ENCODE measurements around the gene CDH16. TPM values are rescaled to one million over a fixed set of nuclear protein-coding genes. Genes with fewer than 3 reads are reported as not detected.

The CDH16 gene
- total RNA-seq, 1 donor from 2014 or later: not detected

DNA sequence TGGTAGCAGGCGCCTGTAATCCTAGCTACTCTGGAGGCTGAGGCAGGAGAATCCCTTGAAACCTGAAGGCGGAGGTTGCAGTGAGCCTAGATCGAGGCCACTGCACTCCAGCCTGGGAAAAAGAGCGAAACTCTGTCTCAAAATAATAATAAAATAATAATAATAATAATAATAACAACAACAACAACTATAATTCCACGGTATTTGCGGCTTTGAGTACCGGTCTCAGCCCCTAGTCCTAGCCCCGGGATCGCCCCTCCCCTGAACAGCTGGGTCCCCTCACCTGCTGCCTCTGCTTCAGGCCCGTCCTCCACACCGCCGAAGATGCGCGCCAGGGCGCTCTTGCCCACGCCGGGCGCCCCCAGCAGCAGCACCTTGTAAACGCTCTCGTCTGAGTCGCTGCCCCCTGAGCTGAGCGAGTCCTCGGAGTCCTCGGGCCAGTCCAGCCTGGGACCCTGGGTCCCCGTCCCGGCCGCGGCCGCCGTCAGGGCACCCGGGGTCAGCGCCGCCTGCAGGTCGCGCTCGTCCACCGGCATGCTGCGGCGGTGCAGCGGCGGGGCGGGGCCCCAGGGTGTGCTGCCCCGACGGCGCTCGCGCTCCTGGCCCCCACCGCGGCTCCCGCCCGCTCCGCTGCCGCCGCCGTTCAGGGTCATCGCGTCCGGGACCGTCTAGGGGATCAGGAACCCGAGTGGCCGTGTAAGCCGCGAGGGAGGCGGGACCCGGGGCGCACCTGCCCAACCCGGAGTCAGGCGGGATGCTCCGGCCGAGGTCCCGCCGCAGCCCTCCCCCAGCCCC, 6.0 kb upstream of the CDH16 start:
- peak; percentile 77 for DNase-seq
- Histone ChIP-seq H3K36me3 (no peaks in the 10 kb centered on the region), H3K4me3 (peak overlapping the region; percentile 55), H3K4me1 (peaks cover 35% of the 10 kb centered on the region), H3K27ac (peak overlapping the region; percentile 60), H3K9me3 (no peaks in the 10 kb centered on the region), H3K27me3 (peaks cover 5% of the 10 kb centered on the region)
- ATAC-seq: peak; percentile 72
- TF ChIP-seq CTCF (IDR thresholded peaks at IDR 0.05): peak; percentile 28
- intact Hi-C loops (cut with DNase I): no loop called here

GRCh38 chr16:66923866-66924265, 5.2 kb upstream of the CDH16 start:
- Histone ChIP-seq H3K4me3 (peak overlapping the region; percentile 55), H3K9me3 (no peaks in the 10 kb centered on the region), H3K27me3 (peaks cover 5% of the 10 kb centered on the region), H3K27ac (peak overlapping the region; percentile 18), H3K4me1 (peaks cover 35% of the 10 kb centered on the region), H3K36me3 (no peaks in the 10 kb centered on the region)
- peak; percentile 2 for ATAC-seq
- no peak for DNase-seq
- intact Hi-C loops (cut with DNase I): no loop called here
- no peak for TF ChIP-seq CTCF (IDR thresholded peaks at IDR 0.05)

- H3K9me3 ChIP-seq: no peaks in the 10 kb centered on the region
- DNase-seq (no peak), ATAC-seq (no peak)
- TF ChIP-seq CTCF (IDR thresholded peaks at IDR 0.05): no peak
- peaks cover 30% of the 10 kb centered on the region for H3K4me1 ChIP-seq
- intact Hi-C loops (cut with DNase I): no loop called here
- peaks cover 5% of the 10 kb centered on the region for H3K27me3 ChIP-seq
- no peaks in the 10 kb centered on the region for H3K36me3 ChIP-seq
- peak overlapping the region; percentile 18 for H3K27ac ChIP-seq
- peak overlapping the region; percentile 55 for H3K4me3 ChIP-seq
Observed at GRCh38 chr16:66923247-66923731, 4.6 kb upstream of the CDH16 start.

GRCh38 chr16:66921729-66922450, 3.2 kb upstream of the CDH16 start:
- Histone ChIP-seq H3K4me3 (no peak overlapping the region), H3K4me1 (peaks cover 16% of the 10 kb centered on the region), H3K27ac (no peak overlapping the region), H3K36me3 (no peaks in the 10 kb centered on the region), H3K9me3 (no peaks in the 10 kb centered on the region), H3K27me3 (peaks cover 5% of the 10 kb centered on the region)
- intact Hi-C loops (cut with DNase I): no loop called here
- ATAC-seq: no peak
- TF ChIP-seq CTCF (IDR thresholded peaks at IDR 0.05): no peak
- DNase-seq: no peak

- no peaks in the 10 kb centered on the region for H3K9me3 ChIP-seq
- peaks cover 12% of the 10 kb centered on the region for H3K4me1 ChIP-seq
- DNase-seq (no peak), ATAC-seq (no peak)
- peaks cover 5% of the 10 kb centered on the region for H3K27me3 ChIP-seq
- no peaks in the 10 kb centered on the region for H3K36me3 ChIP-seq
- intact Hi-C loops (cut with DNase I): no loop called here
- H3K4me3 ChIP-seq: no peak overlapping the region
- no peak for TF ChIP-seq CTCF (IDR thresholded peaks at IDR 0.05)
- no peak overlapping the region for H3K27ac ChIP-seq
Observed at GRCh38 chr16:66920924-66921680, 2.4 kb upstream of the CDH16 start.

All from upper lobe of right lung (tissue), 1 donor.